Neural progenitor cell (in vitro differentiated cells): ENCODE results near the gene ASB4.

ENCODE experiments used
- CTCF ChIP-seq: fragments of 200-600 bp; sonication (generic); IDR thresholded peaks from 2 replicates; pipeline ENCODE4 v1.5.1; 2017; ENCODE audit warnings: antibody characterized with exemption, mild to moderate bottlenecking
- EZH2 ChIP-seq: fragments of 200-600 bp; sonication (generic); IDR thresholded peaks from 2 replicates; pipeline ENCODE4 v1.6.1; 2017; ENCODE audit warnings: antibody characterized with exemption, mild to moderate bottlenecking, moderate library complexity
- EZH2phosphoT487 ChIP-seq: fragments of 200-600 bp; sonication (generic); IDR thresholded peaks from 2 replicates; pipeline ENCODE4 v1.6.1; 2017; ENCODE audit warnings: antibody characterized with exemption

GRCh38 chr7:95473276-95473985, 12.3 kb upstream of the ASB4 start:
- no peak for TF ChIP-seq CTCF
- TF ChIP-seq EZH2, result no peak
- TF ChIP-seq EZH2phosphoT487, result no peak
